MV-4-11 (cell line): ENCODE measurements around the gene DNAH14.

Experiments
- DNase-seq: peaks from one replicate; lab custom pipeline; 2025; lab: John Stamatoyannopoulos, UW

The DNAH14 gene

DNA sequence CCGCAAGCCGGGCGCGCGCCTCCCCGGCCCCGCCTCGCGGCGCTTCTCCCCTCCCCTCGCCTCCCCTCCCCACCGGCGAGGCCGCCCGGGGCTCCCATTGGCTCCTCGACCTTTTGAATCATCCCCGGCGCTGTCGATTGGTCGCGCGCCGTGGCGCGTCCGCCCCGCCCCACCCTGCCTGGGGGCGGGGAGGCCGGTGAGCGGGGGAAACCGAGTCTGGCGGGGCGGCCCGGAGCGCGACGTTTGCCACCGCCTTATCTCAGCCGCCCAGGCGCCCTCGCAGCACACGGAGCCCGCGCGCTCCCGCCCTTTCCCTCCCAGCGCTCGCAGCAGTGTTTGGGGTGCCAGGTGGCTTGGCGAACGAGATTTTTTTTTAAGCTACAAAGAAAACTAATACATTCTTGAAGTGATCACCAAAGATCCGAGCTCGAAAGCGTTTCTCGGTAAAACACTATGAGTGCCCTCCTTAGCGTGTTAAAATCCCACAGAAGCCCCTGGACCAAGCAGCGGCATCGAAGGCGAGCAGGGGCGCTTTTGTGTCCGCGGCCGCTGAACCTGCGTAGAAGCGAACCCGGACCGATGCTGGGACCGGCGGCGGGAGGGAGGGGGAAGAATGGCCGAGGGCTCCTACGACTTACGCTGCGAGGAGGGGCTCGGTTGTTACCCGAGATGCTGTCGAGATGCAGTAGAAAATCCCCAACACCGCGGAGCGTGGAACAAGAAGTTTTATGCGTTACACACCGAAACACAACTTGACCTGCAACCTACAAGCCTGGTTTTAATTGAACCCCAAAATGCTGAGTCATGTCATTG, 498.8 kb downstream of the DNAH14 start:
- peak; percentile 87 for DNase-seq

DNA sequence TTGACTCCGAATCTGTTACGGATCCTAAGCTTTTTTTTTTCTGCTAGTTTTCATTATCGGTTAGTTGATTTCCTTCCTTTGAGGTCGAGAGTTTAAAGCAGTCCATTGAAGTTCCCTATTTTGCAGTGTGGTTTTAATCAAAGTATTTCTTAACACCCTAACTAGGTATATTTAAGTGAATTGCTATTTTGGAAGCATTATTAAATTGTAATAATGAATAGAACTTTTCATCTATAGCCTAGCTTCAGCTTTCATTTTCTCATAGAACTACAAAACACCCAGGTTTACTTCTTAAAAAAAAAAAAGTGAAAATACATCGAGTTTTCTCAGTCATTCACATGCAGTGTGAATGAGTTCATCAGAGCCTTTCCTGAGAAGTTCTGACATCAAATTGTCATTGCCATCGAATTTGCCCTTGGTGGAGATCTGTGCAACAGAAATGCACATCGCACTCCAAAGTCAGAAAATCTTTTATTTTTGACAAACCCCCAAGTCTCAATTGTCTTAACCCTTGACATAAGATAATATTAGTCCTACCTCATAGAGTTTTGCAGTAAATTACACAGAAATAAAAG, 499.5 kb downstream of the DNAH14 start:
- DNase-seq = peak; percentile 93

DNA sequence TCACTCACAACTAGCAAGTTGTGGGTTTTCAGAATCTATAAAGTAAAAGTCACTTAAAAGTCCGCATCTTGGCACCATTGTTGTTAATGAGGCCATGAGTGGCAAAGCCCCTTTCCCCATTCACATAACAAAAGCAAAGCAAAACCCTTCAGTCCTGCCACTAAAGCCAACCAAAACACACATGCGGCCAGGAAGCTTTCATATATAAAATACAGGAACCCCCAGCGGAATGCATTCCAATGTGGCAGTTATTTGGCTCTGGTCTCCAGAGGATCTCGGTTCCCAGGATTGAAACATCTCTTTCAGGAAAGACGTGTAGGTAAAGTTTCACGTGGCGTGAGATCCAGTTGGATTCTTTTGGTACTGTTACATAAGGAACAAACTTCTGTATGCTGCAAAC, 500.8 kb downstream of the DNAH14 start:
- no peak for DNase-seq

DNA sequence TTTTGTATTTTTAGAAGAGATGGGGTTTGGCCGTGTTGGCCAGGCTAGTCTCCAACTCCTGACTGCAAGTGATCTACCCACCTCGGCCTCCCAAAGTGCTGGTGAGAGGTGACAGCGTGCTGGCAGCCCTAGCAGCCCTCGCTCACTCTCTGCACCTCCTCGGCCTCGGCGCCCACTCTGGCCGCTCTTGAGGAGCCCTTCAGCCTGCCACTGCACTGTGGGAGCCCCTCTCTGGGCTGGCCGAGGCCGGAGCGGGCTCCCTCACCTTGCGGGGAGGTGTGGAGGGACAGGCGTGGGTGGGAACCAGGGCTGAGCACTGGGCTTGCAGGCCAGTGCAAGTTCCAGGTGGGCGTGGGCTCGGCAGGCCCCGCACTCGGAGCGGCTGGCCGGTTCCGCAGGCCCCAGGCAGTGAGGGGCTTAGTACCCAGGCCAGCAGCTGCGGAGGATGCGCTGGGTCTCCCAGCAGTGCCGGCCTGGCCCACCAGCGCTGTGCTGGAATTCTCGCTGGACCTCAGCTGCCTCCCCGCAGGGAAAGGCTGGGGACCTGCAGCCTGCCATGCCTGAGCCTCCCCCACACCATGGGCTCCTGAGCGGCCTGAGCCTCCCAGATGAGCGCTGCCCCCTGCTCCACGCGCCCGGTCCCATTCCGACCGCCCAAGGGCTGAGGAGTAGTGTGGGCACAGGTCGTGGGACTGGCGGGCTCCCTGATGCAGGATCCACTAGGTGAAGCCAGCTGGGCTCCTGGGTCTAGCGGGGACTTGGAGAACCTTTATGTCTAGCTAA, 501.8 kb downstream of the DNAH14 start:
- DNase-seq = no peak

DNA sequence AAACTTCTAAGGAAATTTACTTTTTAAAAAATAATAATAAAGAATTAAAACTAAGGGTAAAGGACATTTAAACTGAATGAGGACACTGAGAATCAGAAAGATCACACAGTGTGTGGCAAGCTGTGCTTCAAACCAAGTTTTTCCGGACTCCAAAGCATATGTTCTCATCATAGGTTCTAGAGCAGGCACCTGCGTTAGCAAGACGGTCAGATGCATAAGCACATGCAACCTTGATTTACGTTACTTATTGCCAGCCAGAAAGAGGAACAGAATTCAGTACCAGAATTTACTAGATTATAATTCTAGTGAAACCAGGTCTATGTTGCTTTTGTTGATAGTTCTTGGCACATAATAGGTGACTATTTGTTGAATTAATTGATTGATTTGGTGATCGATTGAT, 504.6 kb downstream of the DNAH14 start:
- no peak for DNase-seq

DNA sequence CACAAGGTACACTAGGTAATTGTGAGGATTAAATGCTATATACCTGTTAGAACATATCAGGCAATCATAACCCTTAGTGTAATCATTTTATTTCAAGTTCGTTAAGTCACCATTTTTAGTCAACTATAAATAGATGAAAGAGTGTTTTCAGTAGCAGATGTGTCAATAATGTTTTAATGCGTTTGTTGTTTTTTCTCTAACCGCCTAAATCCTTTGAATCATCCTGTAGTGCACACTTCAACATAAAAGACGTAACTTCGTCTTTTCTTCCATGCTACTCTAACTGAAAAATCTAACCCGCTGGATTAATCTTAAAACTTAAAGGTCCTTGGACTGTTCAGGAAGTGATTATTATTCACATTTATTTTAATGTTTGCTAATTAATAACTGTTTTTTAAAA, 505.6 kb downstream of the DNAH14 start:
- no peak for DNase-seq

DNA sequence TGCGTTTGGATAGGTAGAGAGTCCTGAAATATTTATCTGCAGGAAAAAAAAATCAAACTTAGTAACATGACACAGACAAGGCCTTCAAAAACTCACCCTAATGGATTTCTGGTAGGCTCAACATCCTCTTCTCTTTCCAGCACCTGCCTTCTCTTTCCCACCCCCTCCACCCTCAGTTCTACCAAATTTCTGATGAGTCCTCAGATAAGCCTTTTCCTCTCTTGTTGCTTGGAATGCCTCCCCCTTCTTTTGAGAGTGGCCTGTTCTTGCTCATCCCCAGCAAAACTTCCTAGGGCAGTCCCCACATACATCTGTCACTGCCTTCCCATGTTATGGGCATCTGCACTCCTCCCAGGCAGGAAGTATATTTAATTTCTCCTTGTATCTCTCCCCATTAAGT, 506.0 kb downstream of the DNAH14 start:
- DNase-seq = no peak

DNA sequence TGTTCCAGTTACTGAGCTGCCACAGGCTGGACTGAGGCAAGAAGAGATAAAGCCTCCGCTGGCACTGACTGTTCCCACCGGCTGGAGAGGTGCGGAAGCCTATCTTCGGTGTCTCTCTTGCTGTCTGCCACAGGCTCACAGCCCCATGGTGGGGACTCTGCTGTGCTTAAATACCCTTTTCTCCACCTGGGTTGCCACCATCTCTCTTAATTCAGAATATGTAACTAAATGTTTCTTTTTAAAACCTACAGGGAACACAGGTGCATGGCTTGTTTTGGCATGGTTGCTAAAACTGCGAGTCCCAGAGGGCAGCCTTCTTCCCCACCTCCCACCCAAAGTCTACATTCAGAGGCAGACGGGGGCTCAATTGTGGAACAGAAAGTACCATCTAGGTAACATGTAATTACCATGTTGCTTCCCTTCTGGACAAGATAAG, 506.5 kb downstream of the DNAH14 start:
- no peak for DNase-seq

DNA sequence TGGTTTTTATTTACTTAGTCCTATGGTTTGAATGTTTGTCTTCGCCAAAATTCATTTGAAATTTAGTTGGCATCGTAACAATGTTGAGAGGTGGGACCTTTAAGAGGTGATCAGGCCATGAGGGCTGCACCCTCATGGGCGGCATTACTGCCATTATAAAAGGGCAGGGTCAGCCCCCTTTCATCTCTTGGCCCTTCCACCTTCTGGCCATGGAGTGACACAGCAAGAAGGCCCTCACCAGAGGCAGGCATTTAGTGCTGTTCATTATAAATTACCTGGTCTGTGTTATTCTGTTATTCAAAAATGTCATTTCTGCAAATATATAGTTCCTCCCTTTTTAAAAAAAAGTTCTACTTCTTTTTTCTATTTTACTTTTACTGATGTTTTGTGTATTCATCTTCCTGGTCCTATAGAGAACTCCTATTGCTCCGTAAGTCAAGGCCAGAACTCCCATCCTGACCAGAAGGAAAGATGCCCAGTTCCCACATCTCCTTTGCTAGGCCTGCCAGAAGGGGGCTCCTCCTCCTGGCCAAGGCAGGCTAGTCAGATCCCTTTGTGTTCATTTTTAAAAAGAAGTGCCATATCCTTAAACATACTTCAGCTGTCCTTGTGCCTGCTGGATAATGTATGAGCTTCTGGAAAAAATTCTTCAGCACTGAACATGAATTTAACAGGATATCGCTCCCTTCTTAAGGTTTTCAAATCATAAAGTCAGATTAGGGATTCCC, 508.4 kb downstream of the DNAH14 start:
- peak; percentile 33 for DNase-seq

DNA sequence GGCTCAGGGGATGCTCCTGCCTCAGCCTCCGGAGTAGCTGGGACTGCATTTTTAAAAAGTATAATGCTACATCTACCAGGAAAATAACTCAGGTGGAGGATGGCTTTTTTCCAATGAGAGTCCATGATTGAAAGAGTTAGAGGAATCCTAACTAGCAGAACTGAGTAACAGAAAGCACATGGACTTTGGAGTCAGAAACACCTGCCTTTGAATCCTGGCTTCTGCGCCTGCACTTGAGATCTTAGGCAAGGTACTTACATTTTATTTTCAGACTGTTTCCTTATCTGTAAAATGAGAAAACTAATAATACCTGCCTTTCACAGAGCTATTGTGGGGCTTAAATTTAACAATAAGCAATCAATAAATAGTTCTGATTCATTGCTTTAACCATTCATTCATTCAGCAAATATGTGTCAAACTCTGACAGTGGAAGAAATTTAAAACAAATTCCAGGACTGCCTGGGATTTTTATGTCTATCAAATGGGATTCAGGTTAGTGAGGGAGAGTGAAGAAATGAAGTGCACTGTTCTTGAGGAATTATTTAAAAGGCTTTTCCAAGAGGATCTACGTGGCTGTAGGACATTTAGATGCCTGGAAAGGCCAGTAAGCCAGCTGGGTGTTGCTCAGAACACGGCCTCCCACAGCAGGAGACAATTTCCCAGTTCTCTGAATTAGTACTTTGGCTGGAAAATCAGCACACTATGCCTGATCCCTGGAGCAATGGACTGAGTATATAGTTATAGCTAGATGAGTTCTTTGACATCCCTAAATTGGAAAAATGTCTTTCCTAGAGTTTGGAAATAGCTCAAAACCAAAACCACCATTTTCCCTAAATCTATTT, 511.1 kb downstream of the DNAH14 start:
- no peak for DNase-seq

DNA sequence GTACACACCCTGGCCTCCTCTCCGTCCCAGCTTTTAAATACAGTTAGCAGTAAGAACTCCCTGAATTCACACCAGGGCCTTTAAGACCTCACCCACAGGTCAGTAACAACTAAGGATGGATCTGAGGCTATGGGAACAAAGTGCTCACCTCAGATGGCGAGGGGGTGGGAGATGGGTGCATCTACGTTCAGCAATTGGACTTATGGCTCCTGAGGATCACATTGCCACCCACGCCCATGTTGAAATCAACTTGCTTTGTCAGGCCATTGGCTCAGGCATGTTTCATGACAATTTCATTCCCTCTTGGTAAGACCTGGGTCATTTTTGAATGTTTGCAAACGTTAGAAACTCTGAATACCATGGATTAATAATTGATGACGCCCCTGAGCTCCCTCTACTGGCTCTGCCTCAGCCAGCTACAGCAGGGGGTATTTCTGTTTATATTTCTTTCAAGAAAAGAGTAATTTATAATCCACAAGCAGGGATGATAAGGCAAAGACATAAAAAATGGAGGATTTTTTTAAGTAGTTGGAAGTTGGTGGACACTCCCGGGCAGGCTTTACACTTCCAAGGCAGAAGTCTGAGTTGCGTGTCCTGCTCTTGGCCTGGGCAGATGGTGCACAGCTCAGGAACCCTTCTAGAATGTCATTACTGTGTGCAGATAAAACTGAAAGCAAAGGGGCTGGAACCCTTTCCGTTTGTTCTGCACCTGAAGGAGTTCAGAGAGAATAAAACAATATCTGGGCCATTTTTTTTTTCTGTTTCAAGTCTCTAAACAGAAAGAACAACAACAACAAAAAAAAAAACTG, 512.0 kb downstream of the DNAH14 start:
- DNase-seq = no peak

DNA sequence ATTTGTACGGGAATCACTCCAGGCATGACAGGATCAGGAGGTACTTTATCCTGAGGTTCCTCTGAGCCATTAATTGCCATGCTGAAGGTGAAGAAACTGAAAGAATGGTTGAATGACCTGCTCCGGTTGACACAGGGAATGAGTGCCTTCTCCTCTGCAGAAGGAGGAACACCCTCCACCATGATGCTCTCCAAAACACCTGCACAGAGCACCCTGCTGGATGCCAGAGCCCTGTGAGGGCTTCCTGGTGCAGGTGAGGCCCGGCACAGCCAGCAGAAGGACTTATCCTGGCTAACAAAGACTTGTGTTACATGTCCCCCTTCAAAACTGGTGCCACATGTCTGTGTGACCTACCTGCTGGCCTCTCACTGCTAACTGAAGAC, 512.6 kb downstream of the DNAH14 start:
- no peak for DNase-seq

DNA sequence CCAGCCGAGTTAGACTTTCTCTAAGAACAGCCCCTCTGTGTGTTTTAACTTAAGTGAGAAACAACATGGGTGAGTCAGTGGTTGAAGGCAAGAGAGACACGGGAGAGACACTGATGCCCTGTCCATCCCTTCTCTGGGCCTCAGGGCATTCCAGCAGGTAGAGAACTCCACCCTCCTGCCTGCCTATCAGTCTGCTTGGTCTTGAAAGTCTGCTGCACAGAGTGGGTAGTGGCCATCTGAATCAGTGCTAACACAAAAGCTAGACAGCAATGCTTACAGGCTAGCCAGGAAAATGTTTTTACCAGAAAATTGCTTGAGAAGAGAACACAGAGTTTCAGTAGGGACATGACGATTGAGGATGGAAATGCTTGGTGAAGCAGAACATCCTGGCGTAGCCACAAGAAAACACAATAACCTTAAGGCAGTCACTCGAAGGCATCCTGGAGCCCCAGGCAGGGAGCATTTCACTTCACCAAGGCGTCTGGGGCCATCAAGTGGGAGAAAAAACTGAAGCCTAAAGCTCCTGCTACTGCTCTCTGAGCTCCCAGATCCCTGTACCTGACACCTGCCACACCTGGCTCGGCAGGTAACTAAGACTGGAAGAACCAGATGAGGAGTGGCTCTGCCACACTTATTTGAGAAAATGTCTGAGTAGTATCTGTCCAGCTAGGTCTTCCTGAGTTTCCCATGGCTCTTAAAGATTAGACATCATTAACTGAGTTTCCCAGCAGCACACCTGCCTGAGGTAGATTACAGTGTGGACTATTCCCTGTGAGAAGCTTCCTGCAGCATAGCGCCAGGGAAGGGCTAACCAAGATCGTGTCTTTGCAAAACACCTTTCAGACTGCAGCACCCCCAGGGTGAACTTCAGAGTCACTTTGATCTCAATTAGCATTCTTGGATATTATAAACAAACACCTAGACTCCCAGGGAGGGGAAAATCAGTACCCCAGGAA, 516.4 kb downstream of the DNAH14 start:
- peak; percentile 7 for DNase-seq

DNA sequence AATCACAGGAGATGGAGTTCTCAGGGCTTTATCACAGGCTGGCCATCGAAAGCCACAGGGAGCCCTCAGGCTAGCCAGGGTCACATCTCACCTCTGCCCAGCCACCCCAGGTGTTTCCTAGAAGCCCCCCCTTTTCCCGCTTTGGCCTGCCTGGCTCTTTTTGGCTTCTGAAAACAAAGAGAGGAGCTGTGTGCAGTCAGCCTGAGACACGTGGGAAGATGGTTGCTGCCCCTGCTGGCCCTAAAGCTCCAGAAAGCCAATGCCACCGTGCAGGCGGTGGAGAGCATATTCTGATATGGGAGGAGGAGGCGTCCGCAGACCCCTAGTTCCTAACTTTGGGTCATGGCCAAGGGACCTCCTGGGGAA, 517.1 kb downstream of the DNAH14 start:
- DNase-seq = no peak

DNA sequence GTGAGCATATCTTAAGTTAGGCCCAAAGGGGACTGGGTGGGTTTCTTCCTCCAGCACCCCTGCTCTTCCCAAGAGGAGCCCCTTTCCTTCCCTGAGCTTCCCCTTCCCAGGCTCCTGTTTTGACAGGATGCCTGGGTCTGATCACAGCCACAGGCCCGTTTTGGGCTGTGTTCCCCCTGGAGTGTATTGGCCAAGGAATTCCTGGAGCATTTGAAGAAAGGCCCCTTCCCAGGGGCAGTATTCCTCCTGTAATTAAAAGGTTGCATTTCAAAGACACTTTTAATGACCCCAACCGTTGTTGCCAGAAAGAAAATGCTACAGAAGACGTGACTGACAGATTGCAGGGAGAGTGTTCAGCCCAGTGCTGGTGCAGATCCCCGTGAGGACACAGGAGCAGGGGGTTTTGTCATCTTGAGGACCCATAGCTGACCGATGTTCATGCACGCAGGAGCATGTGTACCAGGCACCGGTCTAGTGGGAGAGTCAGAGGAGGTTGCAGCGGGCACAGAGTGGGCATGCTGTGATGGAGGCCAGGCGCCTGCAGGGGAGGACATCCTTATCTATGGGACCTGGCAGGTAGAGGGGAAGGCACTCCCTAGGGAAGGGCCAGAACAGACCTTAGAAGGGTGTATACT, 517.6 kb downstream of the DNAH14 start:
- DNase-seq = no peak

DNA sequence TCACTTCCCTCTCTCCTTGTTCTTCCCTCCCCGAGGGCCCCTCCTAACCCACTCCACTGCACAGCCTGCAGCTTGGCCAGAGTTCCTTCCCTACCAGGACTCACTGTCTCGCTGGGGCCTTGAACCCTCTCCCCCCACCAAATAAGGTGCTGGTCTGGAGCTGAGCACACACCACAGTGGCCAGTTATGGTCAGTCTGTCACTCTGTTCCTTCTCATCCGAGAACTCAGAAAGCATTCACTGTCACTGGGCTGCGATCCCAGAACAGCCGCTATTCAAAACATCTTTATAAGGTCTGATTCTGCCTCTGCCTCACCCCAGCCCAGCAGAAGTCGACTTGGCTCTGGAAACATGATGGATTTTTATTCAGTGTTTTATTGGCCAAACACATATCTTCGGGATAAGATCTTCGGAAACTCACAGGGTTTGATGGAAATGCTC, 518.2 kb downstream of the DNAH14 start:
- peak; percentile 7 for DNase-seq

DNA sequence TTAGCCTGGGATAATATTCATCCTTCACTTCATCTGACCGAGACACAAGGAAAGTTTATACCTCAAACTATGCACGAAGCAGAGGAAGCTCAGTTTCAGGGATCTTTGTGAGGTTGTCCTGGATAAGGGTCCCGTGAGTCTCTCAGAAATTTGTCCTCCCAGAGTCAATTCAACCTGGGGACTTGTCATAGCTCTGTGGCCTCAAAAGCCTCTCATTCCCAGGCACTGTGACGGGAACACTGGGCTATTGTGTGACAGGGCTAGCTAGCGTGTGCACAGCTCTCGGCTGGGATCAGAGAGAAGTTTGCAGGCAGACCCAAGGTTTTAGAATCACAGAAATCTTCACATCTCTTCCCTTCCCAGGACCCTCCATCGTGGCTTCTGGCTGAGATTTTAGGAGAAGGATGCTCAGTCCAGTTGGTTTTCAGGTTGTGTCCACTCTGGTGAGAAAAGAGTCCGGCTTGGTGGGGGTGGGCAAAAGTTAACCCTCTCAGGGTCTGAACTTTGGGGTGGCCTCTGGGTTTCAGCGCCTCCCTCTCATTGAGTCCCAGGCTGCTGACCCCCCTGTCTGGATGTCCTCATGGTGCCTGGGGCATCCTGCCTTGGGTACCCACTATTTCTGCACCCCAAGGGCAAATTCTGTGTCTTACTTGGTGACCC, 518.8 kb downstream of the DNAH14 start:
- no peak for DNase-seq
